GM20000 (cell line): ENCODE data around the gene ITPKB.

Experiments used
- DNase-seq: peaks from one replicate; pipeline ENCODE4 v3.0.0; 2012; ENCODE audit warnings: low spot score
- CTCF ChIP-seq: IDR thresholded peaks from 2 replicates; pipeline ENCODE4 v1.5.1; 2012; ENCODE audit warnings: mild to moderate bottlenecking, control low read depth; ENCODE audit errors: extremely low read depth, missing control alignments

Gene ITPKB

DNA sequence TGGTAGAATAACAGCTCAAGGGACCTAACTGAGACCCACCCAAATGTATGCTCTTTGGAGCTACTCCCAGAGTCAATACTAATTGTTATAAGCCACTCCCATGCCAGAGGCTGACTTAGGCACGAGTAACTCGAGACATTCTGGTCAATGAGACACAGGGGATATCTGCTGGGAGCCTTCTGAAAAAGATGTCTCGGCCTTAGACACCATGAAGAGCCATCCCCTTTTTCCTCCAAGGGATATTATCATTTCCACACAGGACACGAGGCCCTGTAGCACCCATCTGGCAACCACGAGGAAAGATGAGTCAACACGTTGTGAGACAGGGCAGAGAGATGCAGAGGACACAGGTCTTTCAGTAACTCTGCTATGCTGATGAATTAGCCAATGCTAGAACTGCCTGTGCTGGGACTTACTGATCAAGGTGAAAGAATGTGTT, 30.7 kb downstream of the ITPKB start:
- no peak for DNase-seq
- no peak for TF ChIP-seq CTCF

- TF ChIP-seq CTCF = no peak
- DNase-seq = no peak
These were observed 32.4 kb downstream of the ITPKB start for GRCh38 chr1:226706684-226707083.

GRCh38 chr1:226704169-226704937, 34.7 kb downstream of the ITPKB start:
- no peak for DNase-seq
- no peak for TF ChIP-seq CTCF

DNA sequence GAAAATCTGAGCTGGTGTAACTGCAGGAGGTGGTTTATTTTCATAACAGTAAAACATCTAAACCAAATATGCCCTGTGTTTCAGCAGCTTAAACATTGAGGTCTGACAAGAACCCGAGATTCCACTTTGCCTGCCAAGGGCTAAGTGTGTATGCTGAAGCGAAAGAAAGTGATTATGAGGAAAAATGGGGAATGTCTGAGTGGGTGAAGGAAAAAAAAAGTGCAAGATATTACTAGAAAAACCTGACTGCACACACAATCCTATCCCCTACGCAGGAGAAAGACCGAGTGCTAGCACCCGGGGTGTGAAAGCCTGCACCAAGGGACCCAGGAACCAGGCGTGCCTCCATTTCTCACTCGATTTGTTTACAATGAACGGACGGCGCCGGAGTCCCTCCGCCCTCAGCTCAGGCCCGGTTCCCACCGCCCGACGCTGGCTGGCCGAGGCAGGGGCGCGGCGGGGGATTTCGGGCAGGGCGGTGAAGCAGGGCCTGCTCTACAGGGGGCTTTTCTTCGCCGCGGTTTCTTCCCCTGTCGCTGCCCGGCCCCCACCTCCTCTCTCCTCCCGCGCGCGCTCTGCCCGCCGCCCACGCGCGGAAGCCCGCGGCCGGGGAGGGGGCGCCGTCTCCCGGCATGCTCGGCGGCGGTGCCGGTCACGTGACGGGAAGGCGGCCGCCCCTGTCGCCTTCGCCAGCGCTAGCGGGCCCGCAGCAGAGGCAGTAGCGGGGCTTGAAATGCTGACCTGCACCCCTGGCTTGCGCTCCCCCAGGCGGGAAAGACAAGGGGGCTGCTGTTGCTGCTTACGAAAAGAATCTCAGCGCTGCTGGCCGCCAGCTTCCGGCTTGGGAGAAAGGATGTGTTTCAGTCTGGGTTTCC, 35.9 kb downstream of the ITPKB start:
- TF ChIP-seq CTCF = no peak
- peak; percentile 92 for DNase-seq

DNA sequence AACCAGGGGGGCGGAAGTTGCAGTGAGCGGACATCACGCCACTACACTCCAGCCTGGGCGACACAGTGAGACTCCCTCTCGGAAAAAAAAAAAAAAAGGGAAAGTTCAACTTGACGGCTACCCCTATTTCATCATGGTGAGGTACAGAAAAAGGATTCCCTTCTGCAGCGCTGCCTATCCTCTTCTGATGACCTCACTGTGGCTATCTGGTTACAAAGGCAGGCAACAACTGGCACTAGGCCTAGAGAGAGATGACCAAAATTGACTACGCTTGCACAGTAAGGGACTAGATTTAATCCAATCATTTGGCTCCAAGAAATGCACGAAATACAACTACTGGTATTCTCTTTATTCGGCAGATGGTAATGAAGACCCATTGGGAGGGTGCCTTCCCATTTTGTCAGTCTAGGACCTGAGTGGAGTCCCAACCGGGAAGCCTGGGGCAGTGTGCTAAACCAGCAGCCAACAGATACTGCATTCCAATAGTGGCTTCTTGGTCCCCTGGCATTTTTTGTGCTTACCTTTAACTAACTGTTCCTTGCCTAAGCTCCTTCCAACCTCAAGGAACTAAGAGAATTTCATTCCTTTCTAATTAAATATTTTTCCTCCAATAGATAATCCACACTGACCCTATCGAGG, 36.6 kb downstream of the ITPKB start:
- TF ChIP-seq CTCF = no peak
- DNase-seq = no peak

DNA sequence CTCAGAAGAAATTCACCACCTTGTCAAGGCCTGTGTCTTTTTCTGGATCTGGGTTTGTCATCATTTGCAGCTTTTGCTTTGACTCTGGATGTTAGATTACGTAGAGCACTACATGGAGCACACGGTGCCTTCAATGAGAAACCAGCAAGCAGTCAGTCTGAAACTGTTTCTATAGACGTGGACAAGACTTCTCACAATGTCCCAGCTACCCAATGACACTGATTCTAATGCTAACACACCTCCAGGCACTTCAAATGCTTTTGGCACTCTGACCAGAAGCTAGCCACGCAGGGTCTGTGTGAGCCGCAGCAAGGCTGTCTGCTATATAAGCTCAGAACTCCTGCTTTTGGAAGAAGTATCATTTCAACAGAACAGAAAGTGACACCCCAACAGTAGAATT, 38.2 kb downstream of the ITPKB start:
- no peak for TF ChIP-seq CTCF
- DNase-seq = peak; percentile 49

GRCh38 chr1:226699166-226699565, 39.9 kb downstream of the ITPKB start:
- no peak for DNase-seq
- no peak for TF ChIP-seq CTCF
